ENCODE results near the gene SREK1IP1. TPM values are rescaled to one million over a fixed set of nuclear protein-coding genes. Genes with fewer than 3 reads are reported as not detected.

Gene SREK1IP1
- total and polyA plus RNA-seq, 8 donors, result 2.3 to 43.2 (median 22.6) TPM

GRCh38 chr5:64678374-64678773, 90.1 kb downstream of the SREK1IP1 start:
- H3K36me3 ChIP-seq, result no peaks in the 10 kb centered on the region
- WGBS, 5 donors, result 73 to 77% (median 75%) methylated on average over 5 of the region's 5 CpGs
- no peaks in the 10 kb centered on the region for H3K27me3 ChIP-seq

GRCh38 chr5:64671678-64672077, 96.8 kb downstream of the SREK1IP1 start:
- no peaks in the 10 kb centered on the region for H3K4me1 ChIP-seq
- intact Hi-C loops (cut with DNase I; ENCODE audit: low total_unique reads), result no loop called here
- no peak for DNase-seq
- WGBS, 5 donors, result 81 to 88% (median 86%) methylated on average over 3 of the region's 3 CpGs
- TF ChIP-seq CTCF (IDR thresholded peaks at IDR 0.05), result no peak
- TF ChIP-seq POLR2A (IDR thresholded peaks at IDR 0.05), result no peak
- no peak for TF ChIP-seq EP300 (IDR thresholded peaks at IDR 0.05)
- TF ChIP-seq POLR2AphosphoS5 (IDR thresholded peaks at IDR 0.05), result no peak
- no peaks in the 10 kb centered on the region for H3K27me3 ChIP-seq
- H3K27ac ChIP-seq, result no peak overlapping the region
- H3K9me3 ChIP-seq, result peaks cover 0 to 5% (median 0%) of the 10 kb centered on the region in 4 donors
- no peak overlapping the region for H3K4me3 ChIP-seq
- H3K36me3 ChIP-seq, result no peaks in the 10 kb centered on the region

More at GRCh38 chr5:64678374-64678773, 90.1 kb downstream of the SREK1IP1 start:
- no peak for TF ChIP-seq CTCF (IDR thresholded peaks at IDR 0.05)
- no peak for TF ChIP-seq POLR2A (IDR thresholded peaks at IDR 0.05)
- no peak for TF ChIP-seq POLR2AphosphoS5 (IDR thresholded peaks at IDR 0.05)
- no peak for TF ChIP-seq EP300 (IDR thresholded peaks at IDR 0.05)
- DNase-seq, result no peak
- Histone ChIP-seq H3K9me3 (no peaks in the 10 kb centered on the region), H3K4me3 (no peak overlapping the region), H3K27ac (no peak overlapping the region), H3K4me1 (no peaks in the 10 kb centered on the region)
- intact Hi-C loops (cut with DNase I; ENCODE audit: low total_unique reads), result no loop called here

- 58 to 100% (median 93%) methylated on average over 1 of the region's 1 CpG for WGBS, 5 donors
- no peaks in the 10 kb centered on the region for H3K27me3 ChIP-seq
- H3K27ac ChIP-seq, result no peak overlapping the region
- no peaks in the 10 kb centered on the region for H3K36me3 ChIP-seq
- no peak for DNase-seq
- peaks cover 0 to 5% (median 0%) of the 10 kb centered on the region in 4 donors for H3K9me3 ChIP-seq
- intact Hi-C loops (cut with DNase I; ENCODE audit: low total_unique reads), result no loop called here
- TF ChIP-seq POLR2A (IDR thresholded peaks at IDR 0.05) (no peak), EP300 (IDR thresholded peaks at IDR 0.05) (no peak), POLR2AphosphoS5 (IDR thresholded peaks at IDR 0.05) (no peak), CTCF (IDR thresholded peaks at IDR 0.05) (no peak)
- no peak overlapping the region for H3K4me3 ChIP-seq
- peaks cover 0 to 10% (median 0%) of the 10 kb centered on the region in 4 donors for H3K4me1 ChIP-seq
Measured at GRCh38 chr5:64670277-64670676, 98.2 kb downstream of the SREK1IP1 start.

Other genes starting within 250 kb of the SREK1IP1 start
- not detected for gene SHISAL2B, start 78.2 kb downstream of the SREK1IP1 start, total RNA-seq
- gene SHISAL2B, start 78.2 kb downstream of the SREK1IP1 start, polyA plus RNA-seq, result not detected
- gene CWC27, start 239 bp upstream of the SREK1IP1 start, total RNA-seq, result 10 to 100 TPM in 3 of 5 donors, 1 to 10 TPM in 1, not detected in 1; 5.8 to 25.7 (median 15.9) TPM
- 10 to 100 TPM; 12.1 to 16.5 (median 14.3) TPM for gene CWC27, start 239 bp upstream of the SREK1IP1 start, polyA plus RNA-seq

Data from stomach (tissue), 9 donors.